GM12878 (cell line): ENCODE data around the gene TTC16. TPM values are rescaled to one million over a fixed set of nuclear protein-coding genes. Genes with fewer than 3 reads are reported as not detected.

Experiments
- ATAC-seq: fragments of 200-7000 bp; cut with Tn5 transposase; 3 replicates; pipeline ENCODE4 v1.9.1; 2020; ENCODE audit warnings: mild to moderate bottlenecking, moderate library complexity
- BruUV-seq: library from RNA; stranded (reverse); fragments of 400-500 nt; replicated peaks from 2 replicates; lab custom pipeline; 2021; lab: Mats Ljungman, UMichigan
- CTCF ChIA-PET: fragments of 300-600 bp; sonication (Branson Sonifier 250); formaldehyde crosslinking; extraction: SDS; loops from one replicate; lab custom pipeline; 2021; ENCODE audit warnings: inconsistent platforms; lab: Yijun Ruan, JAX
- POLR2A ChIA-PET: fragments of 350-600 bp; formaldehyde crosslinking; extraction: SDS; loops from one replicate; lab custom pipeline; 2021; ENCODE audit warnings: inconsistent platforms; lab: Charles Lee
- RAD21 ChIA-PET: fragments of 300-600 bp; sonication (Branson Sonifier 250); formaldehyde crosslinking; loops from one replicate; lab custom pipeline; 2023; ENCODE audit warnings: antibody characterized with exemption; ENCODE audit not compliant: unreplicated experiment; lab: Charles Lee
- SMC1A ChIA-PET: fragments of 300-600 bp; sonication (Branson Sonifier 250); formaldehyde crosslinking; loops from one replicate; lab custom pipeline; 2023; ENCODE audit not compliant: unreplicated experiment, uncharacterized antibody; lab: Charles Lee
- DNase-seq: peaks from one replicate; pipeline ENCODE4 v3.0.0-alpha.2; 2011; ENCODE audit warnings: low read depth, low spot score
- FAIRE-seq: peaks from 3 replicates; lab custom pipeline; 2011; peaks lifted over from hg19 to GRCh38; lab: Jason Lieb, UNC
- H2AFZ ChIP-seq: 2 replicates; pipeline ENCODE4 v1.6.0; 2011; ENCODE audit warnings: low read depth, low read length, control low read depth; ENCODE audit not compliant: control insufficient read depth
- H3K27ac ChIP-seq: 2 replicates; pipeline ENCODE4 v1.5.1; 2011; ENCODE audit warnings: control low read depth; ENCODE audit not compliant: control insufficient read depth, insufficient read depth
- H3K27me3 ChIP-seq, 2 experiments: replicated peaks in 1 of 2; 2 replicates each; pipeline versions ENCODE4 v1.6.0 to v1.6.1; 2011; ENCODE audit warnings: low read length in 1 of 2; ENCODE audit not compliant: control insufficient read depth in 2 of 2, insufficient read depth in 2 of 2
- H3K36me3 ChIP-seq, 2 experiments: 2 replicates each; pipeline ENCODE4 v1.5.1; 2011; ENCODE audit warnings: low read length in 1 of 2; ENCODE audit not compliant: control insufficient read depth in 2 of 2, insufficient read depth in 2 of 2
- H3K4me1 ChIP-seq: 2 replicates; pipeline ENCODE4 v1.6.1; 2011; ENCODE audit warnings: mild to moderate bottlenecking, low read length, moderate library complexity, mixed read lengths; ENCODE audit not compliant: control insufficient read depth, insufficient read depth
- H3K4me2 ChIP-seq: 2 replicates; pipeline ENCODE4 v1.6.0; 2011; ENCODE audit warnings: control low read depth; ENCODE audit not compliant: control insufficient read depth, insufficient read depth
- H3K4me3 ChIP-seq: fragments of 200-600 bp; sonication (generic); 2 replicates; pipeline ENCODE4 v1.5.1; 2016
- H3K79me2 ChIP-seq: 2 replicates; pipeline ENCODE4 v1.6.0; 2011; ENCODE audit warnings: low read length; ENCODE audit not compliant: control insufficient read depth, insufficient read depth
- H3K9ac ChIP-seq: 2 replicates; pipeline ENCODE4 v1.8.0; 2011; ENCODE audit warnings: low read length, control low read depth, mixed read lengths; ENCODE audit not compliant: control insufficient read depth, insufficient read depth
- H3K9me3 ChIP-seq: replicated peaks from 3 replicates; pipeline ENCODE4 v1.5.1; 2011; ENCODE audit warnings: mild to moderate bottlenecking, low read length; ENCODE audit not compliant: control insufficient read depth, insufficient read depth
- H4K20me1 ChIP-seq: 2 replicates; pipeline ENCODE4 v1.6.0; 2011; ENCODE audit not compliant: control insufficient read depth, insufficient read depth
- POLR2A ChIP-seq: IDR thresholded peaks from 2 replicates; pipeline ENCODE4 v1.6.1; 2011; ENCODE audit warnings: low read depth, mild to moderate bottlenecking, low read length
- TBL1XR1 ChIP-seq: IDR thresholded peaks from 2 replicates; pipeline ENCODE4 v1.6.1; 2012; ENCODE audit warnings: low read depth, low read length, improper control_type of control experiment
- WGBS: methylation state at CpG from one replicate; pipeline ENCODE4 v1.1.6; 2016; ENCODE audit warnings: low lambda C conversion rate; ENCODE audit not compliant: insufficient replicate concordance, insufficient coverage; ENCODE audit errors: missing lambda C conversion rate; 5-methylcytosine and 5-hydroxymethylcytosine counted together
- in situ Hi-C: fragments of 300-500 bp; cut with MboI; formaldehyde crosslinking; loops from 9 replicates; pipeline ENCODE4 v1.14.3; 2018; ENCODE audit warnings: mixed read lengths
- intact Hi-C: fragments of 100-400 bp; cut with micrococcal nuclease; formaldehyde crosslinking; loops from one replicate; pipeline ENCODE4 v1.14.2; 2022; ENCODE audit not compliant: unreplicated experiment
- polyA plus RNA-seq, 11 experiments: library from polyadenylated mRNA; depleted of rRNA in 4 of 11; unstranded in 6 of 11; stranded (reverse) in 5 of 11; fragments of >200 nt; fragmentation: Nextera tagmentation in 4 of 11; fragmentation: Illumina TruSeq in 1 of 11; extraction: Ambion mirVana in 4 of 11; extraction: Trizol in 1 of 11; gene quantifications; 1 replicate in 1 of 11; 2 replicates in 10 of 11; pipeline versions ENCODE4 v1.2.1 to v1.2.3, GENCODE V29; 2011 to 2016; ENCODE audit warnings: inconsistent platforms in 2 of 11, missing spikeins in 2 of 11, low read depth in 1 of 11
- total RNA-seq, 4 experiments: library from RNA; depleted of rRNA in 3 of 4; stranded (reverse); fragments of >200 nt in 3 of 4; fragmentation: Illumina TruSeq in 1 of 4; extraction: Trizol in 1 of 4; gene quantifications; 2 replicates each; pipeline versions ENCODE4 v1.2.1 to v1.2.3, GENCODE V29; 2013 to 2021
- TF ChIP-seq, protein P1 (sequence below): IDR thresholded peaks from 2 replicates; pipeline ENCODE4 v1.6.1; 2012; ENCODE audit warnings: improper control_type of control experiment, low read depth, low read length; ENCODE audit not compliant: insufficient replicate concordance

Gene TTC16
- total and polyA plus RNA-seq, 10 of the 15 experiments (the other 5 are each of a cell fraction or from before 2014, with no cell fraction given), result 0.03 TPM; not detected in 9

DNA sequence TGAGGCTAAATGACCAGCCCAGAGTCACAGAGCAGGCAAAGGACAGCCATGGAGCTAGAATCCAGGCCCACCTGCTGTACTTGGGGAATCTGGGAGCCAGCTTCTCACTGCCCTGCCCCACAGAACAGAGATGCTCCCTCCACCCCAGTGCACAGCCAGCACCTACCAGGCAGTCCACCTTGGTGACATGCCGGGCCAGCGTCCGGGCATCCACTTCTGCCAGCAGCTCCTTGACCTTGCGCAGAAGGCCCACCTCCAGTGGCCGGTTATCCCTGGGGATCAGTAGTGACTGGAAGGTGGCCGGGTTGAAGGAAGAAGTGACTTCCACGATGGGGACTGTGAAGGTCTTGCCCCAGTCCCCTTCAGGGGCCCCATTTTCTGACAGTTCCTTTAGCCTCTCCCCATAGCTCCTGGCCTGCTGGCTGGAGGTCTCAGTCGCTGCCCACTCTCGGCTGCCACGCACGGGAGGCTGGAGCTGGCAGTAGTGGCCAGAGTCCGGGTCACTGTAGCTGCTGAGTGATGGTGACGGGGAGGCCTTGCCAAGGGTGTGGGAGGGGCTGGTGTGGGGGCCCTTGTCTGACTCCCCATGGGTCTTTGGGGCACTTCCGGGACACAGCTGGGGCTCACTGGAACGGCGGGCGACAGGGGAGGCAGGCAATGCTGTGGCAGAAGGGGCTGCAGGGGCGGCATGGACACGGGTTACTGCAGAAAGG lies 28.7 kb downstream of the TTC16 start:
- no peak for DNase-seq
- TF ChIP-seq, protein P1, sequence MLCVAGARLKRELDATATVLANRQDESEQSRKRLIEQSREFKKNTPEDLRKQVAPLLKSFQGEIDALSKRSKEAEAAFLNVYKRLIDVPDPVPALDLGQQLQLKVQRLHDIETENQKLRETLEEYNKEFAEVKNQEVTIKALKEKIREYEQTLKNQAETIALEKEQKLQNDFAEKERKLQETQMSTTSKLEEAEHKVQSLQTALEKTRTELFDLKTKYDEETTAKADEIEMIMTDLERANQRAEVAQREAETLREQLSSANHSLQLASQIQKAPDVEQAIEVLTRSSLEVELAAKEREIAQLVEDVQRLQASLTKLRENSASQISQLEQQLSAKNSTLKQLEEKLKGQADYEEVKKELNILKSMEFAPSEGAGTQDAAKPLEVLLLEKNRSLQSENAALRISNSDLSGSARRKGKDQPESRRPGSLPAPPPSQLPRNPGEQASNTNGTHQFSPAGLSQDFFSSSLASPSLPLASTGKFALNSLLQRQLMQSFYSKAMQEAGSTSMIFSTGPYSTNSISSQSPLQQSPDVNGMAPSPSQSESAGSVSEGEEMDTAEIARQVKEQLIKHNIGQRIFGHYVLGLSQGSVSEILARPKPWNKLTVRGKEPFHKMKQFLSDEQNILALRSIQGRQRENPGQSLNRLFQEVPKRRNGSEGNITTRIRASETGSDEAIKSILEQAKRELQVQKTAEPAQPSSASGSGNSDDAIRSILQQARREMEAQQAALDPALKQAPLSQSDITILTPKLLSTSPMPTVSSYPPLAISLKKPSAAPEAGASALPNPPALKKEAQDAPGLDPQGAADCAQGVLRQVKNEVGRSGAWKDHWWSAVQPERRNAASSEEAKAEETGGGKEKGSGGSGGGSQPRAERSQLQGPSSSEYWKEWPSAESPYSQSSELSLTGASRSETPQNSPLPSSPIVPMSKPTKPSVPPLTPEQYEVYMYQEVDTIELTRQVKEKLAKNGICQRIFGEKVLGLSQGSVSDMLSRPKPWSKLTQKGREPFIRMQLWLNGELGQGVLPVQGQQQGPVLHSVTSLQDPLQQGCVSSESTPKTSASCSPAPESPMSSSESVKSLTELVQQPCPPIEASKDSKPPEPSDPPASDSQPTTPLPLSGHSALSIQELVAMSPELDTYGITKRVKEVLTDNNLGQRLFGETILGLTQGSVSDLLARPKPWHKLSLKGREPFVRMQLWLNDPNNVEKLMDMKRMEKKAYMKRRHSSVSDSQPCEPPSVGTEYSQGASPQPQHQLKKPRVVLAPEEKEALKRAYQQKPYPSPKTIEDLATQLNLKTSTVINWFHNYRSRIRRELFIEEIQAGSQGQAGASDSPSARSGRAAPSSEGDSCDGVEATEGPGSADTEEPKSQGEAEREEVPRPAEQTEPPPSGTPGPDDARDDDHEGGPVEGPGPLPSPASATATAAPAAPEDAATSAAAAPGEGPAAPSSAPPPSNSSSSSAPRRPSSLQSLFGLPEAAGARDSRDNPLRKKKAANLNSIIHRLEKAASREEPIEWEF, result no peak
- peak; percentile 38; the same call in 1 of the 2 replicates for TF ChIP-seq POLR2A
- TF ChIP-seq TBL1XR1, result no peak
- Histone ChIP-seq H3K9me3 (no peaks in the 10 kb centered on the region), H3K27me3 (no peaks in the 10 kb centered on the region), H3K79me2 (no peaks in the 10 kb centered on the region), H3K4me1 (no peaks in the 10 kb centered on the region), H3K4me3 (no peak overlapping the region), H3K4me2 (no peak overlapping the region), H3K27ac (no peak overlapping the region), H3K36me3 (peaks cover 24 to 28% of the 10 kb centered on the region in 2 experiments), H4K20me1 (no peaks in the 10 kb centered on the region), H2AFZ (no peak overlapping the region), H3K9ac (no peak overlapping the region)
- no peak for FAIRE-seq
- in situ Hi-C loops, result no loop called here
- SMC1A ChIA-PET, result interaction anchor here (0.8 kb wide), 1 partner anchor 177 kb away, joined by 3 read pairs; no protein-coding TSS in a partner anchor
- no TSS peak for BruUV-seq
- 94% methylated on average over 19 of the region's 19 CpGs for WGBS
- intact Hi-C loops, result no loop called here
- CTCF ChIA-PET, result interaction anchor here (1.0 to 1.6 kb wide), 3 partner anchors 10 to 125 kb away, joined by 3 to 5 read pairs (median 3); partner anchors contain the start of genes SH2D3C and TOR2A
- no peak for ATAC-seq
- POLR2A ChIA-PET, result interaction anchor here (0.6 kb wide), 3 partner anchors 27 to 149 kb away, joined by 3 to 6 read pairs (median 4); no protein-coding TSS in a partner anchor
- RAD21 ChIA-PET, result interaction anchor here (0.6 to 1.0 kb wide), 2 partner anchors 125 to 258 kb away, joined by 3 read pairs; no protein-coding TSS in a partner anchor
